Measurements from ENCODE around the gene AGXT. TPM values are rescaled to one million over a fixed set of nuclear protein-coding genes. Genes with fewer than 3 reads are reported as not detected.

AGXT gene
- total RNA-seq, 1 experiment from 2014 or later: not detected

GRCh38 chr2:240927390-240927781, 58.8 kb downstream of the AGXT start:
- DNase-seq (ENCODE audit: low spot score): no peak

GRCh38 chr2:240928476-240929363, 60.1 kb downstream of the AGXT start:
- DNase-seq (ENCODE audit: low spot score): no peak

DNA sequence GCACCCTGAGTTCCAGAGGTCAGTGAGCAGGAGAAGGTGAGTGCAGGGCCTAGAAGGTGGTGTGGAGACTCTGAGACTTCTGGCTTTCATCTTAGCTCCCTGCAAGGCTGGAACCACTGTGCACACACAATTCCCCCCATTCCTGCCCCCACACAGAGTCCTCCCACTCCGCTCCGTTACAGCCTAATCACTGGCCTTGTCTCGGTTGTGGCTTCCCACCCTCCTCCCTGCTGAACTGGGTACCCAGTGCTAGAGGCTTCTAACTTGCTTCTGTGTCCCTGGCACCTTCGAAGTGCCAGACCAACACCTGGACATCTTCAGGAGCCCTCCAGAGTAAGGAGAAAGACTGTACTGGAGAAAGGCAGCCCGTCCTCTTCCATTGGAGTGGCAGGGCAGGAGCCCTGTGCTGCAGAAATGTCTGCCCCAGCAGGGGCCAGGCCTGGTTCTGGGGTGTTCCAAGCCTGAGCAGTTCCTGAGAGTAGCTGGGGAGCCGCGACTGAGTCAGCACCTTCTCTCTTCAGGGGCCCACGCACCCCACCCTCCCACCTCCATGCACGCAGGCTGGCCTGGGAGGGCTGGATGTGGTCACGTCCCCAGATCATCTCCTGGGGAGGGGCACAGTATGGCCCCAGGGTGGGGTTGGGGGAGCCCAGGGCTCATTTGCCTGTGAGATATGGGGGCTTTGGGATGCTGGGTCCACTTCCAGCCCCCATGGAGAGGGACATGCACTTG, 60.9 kb downstream of the AGXT start:
- DNase-seq (ENCODE audit: low spot score): no peak

Other genes starting within 250 kb of the AGXT start
- 0.17 and 2.7 TPM in 2 replicates for gene GPR35, start 243.3 kb upstream of the AGXT start, total RNA-seq (2014; rRNA removed; shearing (Covaris generic))
- gene AQP12B, start 185.9 kb upstream of the AGXT start, total RNA-seq (2014; rRNA removed; shearing (Covaris generic)): not detected in 2 replicates
- gene AQP12A, start 177.0 kb upstream of the AGXT start, total RNA-seq (2014; rRNA removed; shearing (Covaris generic)): not detected in 2 replicates
- 4.1 and 6.4 TPM in 2 replicates for gene KIF1A, start 48.6 kb upstream of the AGXT start, total RNA-seq (2014; rRNA removed; shearing (Covaris generic))
- 0.22 TPM in 1 of 2 replicates, not detected in the other for gene MAB21L4, start 27.3 kb downstream of the AGXT start, total RNA-seq (2014; rRNA removed; shearing (Covaris generic))
- 0.02 TPM in 1 of 2 replicates, not detected in the other for gene CROCC2, start 37.5 kb downstream of the AGXT start, total RNA-seq (2014; rRNA removed; shearing (Covaris generic))
- 2.5 and 5.2 TPM in 2 replicates for gene SNED1, start 129.8 kb downstream of the AGXT start, total RNA-seq (2014; rRNA removed; shearing (Covaris generic))
- gene MTERF4, start 233.5 kb downstream of the AGXT start, total RNA-seq (2014; rRNA removed; shearing (Covaris generic)): 39.0 and 46.2 TPM in 2 replicates